HCT116 (cell line): ENCODE data around the gene TSPAN3. TPM values are rescaled to one million over a fixed set of nuclear protein-coding genes. Genes with fewer than 3 reads are reported as not detected.

Source experiments
- ATAC-seq: fragments of 200-7000 bp; cut with Tn5 transposase; 2 replicates; pipeline ENCODE4 v1.9.1; 2020; ENCODE audit warnings: mild to moderate bottlenecking, moderate library complexity
- BruUV-seq: library from RNA; stranded (reverse); fragments of 400-500 nt; replicated peaks from 2 replicates; lab custom pipeline; 2021; lab: Mats Ljungman, UMichigan
- CTCF ChIA-PET: fragments of 300-600 bp; sonication (Branson Sonifier 250); formaldehyde crosslinking; loops from one replicate; lab custom pipeline; 2021; ENCODE audit warnings: antibody characterized with exemption; lab: Charles Lee
- POLR2A ChIA-PET: fragments of 300-600, 350-600 bp; sonication (Branson Sonifier 250); formaldehyde crosslinking; loops from one replicate; lab custom pipeline; 2021; ENCODE audit warnings: antibody characterized with exemption; lab: Charles Lee
- RAD21 ChIA-PET, 2 experiments: fragments of 300-600 bp; sonication (Branson Sonifier 250); formaldehyde crosslinking; loops; one replicate each; lab custom pipeline; 2023; ENCODE audit warnings: low total read pairs in 2 of 2; ENCODE audit not compliant: uncharacterized antibody in 2 of 2, unreplicated experiment in 2 of 2, low non-redundant PET in 1 of 2; lab: Charles Lee
- DNase-seq: peaks from one replicate; pipeline ENCODE4 v3.0.0-alpha.2; 2010; ENCODE audit warnings: low read depth, low spot score
- H2AFZ ChIP-seq: fragments of 200-600 bp; shearing (Covaris generic), sonication (generic); 2 replicates; pipeline ENCODE4 v1.6.1; 2017; ENCODE audit warnings: low read depth, mixed run types, mixed read lengths, antibody characterized with exemption, low read length; ENCODE audit not compliant: poor library complexity, severe bottlenecking
- H3K27ac ChIP-seq: 2 replicates; pipeline ENCODE4 v1.5.1; 2012; ENCODE audit warnings: low read depth, low read length
- H3K27me3 ChIP-seq: fragments of 200-600 bp; sonication (generic); 2 replicates; pipeline ENCODE4 v1.6.1; 2016; ENCODE audit warnings: mixed run types, low read length, mixed read lengths; ENCODE audit not compliant: insufficient read depth
- H3K36me3 ChIP-seq, 2 experiments: fragments of 200-500 bp in 1 of 2; fragments of 200-600 bp in 1 of 2; sonication (Bioruptor generic) in 1 of 2; sonication (generic) in 1 of 2; 2 replicates each; pipeline versions ENCODE4 v1.5.1 to v1.6.1; 2014 to 2016; ENCODE audit warnings: low read length in 2 of 2, inconsistent platforms in 1 of 2, mixed read lengths in 1 of 2, mixed run types in 1 of 2; ENCODE audit not compliant: insufficient read depth in 2 of 2, control insufficient read depth in 1 of 2
- H3K4me1 ChIP-seq, 2 experiments: fragments of 200-600 bp in 1 of 2; sonication (generic) in 1 of 2; 2 replicates each; pipeline versions ENCODE4 v1.5.1 to v1.6.1; 2012 to 2017; ENCODE audit warnings: low read length in 2 of 2, inconsistent platforms in 1 of 2, mild to moderate bottlenecking in 1 of 2, mixed read lengths in 1 of 2, mixed run types in 1 of 2, moderate library complexity in 1 of 2; ENCODE audit not compliant: insufficient read depth in 2 of 2, control insufficient read depth in 1 of 2
- H3K4me2 ChIP-seq: fragments of 200-600 bp; sonication (generic); 2 replicates; pipeline ENCODE4 v1.6.1; 2017; ENCODE audit warnings: mixed run types, low read length, mixed read lengths
- H3K4me3 ChIP-seq, 2 experiments: fragments of 200-600 bp in 1 of 2; sonication (generic) in 1 of 2; replicated peaks in 1 of 2; 2 replicates each; pipeline ENCODE4 v1.5.1; 2011 to 2016; ENCODE audit warnings: low read length in 2 of 2, control low read depth in 1 of 2, low read depth in 1 of 2, mild to moderate bottlenecking in 1 of 2, mixed read lengths in 1 of 2, mixed run types in 1 of 2
- H3K79me2 ChIP-seq: fragments of 200-600 bp; sonication (generic); 2 replicates; pipeline ENCODE4 v1.6.1; 2017; ENCODE audit warnings: mild to moderate bottlenecking, mixed run types, low read length, moderate library complexity, mixed read lengths; ENCODE audit not compliant: insufficient read depth
- H3K9ac ChIP-seq: fragments of 200-600 bp; sonication (generic); 2 replicates; pipeline ENCODE4 v1.6.1; 2016; ENCODE audit warnings: low read length, mixed read lengths
- H3K9me2 ChIP-seq: fragments of 200-600 bp; sonication (generic), shearing (Covaris generic); 2 replicates; pipeline ENCODE4 v1.6.1; 2017; ENCODE audit warnings: mixed run types, mild to moderate bottlenecking, moderate library complexity; ENCODE audit not compliant: insufficient read depth
- H3K9me3 ChIP-seq, 2 experiments: fragments of 200-500 bp in 1 of 2; fragments of 200-600 bp in 1 of 2; sonication (Bioruptor generic) in 1 of 2; sonication (generic) in 1 of 2; 2 replicates each; pipeline ENCODE4 v1.6.1; 2014 to 2017; ENCODE audit warnings: low read length in 2 of 2, mixed read lengths in 2 of 2, inconsistent platforms in 1 of 2, low read depth in 1 of 2, mild to moderate bottlenecking in 1 of 2, mixed run types in 1 of 2, moderate library complexity in 1 of 2; ENCODE audit not compliant: control insufficient read depth in 1 of 2, insufficient read depth in 1 of 2
- H4K20me1 ChIP-seq: fragments of 200-600 bp; sonication (generic), shearing (Covaris generic); 2 replicates; pipeline ENCODE4 v1.6.1; 2017; ENCODE audit warnings: mixed run types, mild to moderate bottlenecking, moderate library complexity; ENCODE audit not compliant: insufficient read depth
- CBX3 ChIP-seq: IDR thresholded peaks from 2 replicates; pipeline ENCODE4 v1.6.1; 2012; ENCODE audit warnings: low read depth
- CEBPB ChIP-seq: IDR thresholded peaks from 2 replicates; pipeline ENCODE4 v1.6.1; 2012; ENCODE audit warnings: low read depth
- CTCF ChIP-seq, 3 experiments: fragments of 200-600 bp in 1 of 3; sonication (generic) in 1 of 3; IDR thresholded peaks in 2 of 3; conservative IDR thresholded peaks in 1 of 3; 2 replicates each; pipeline ENCODE4 v1.5.1; 2012 to 2017; ENCODE audit warnings: low read depth in 2 of 3, low read length in 2 of 3, antibody characterized with exemption in 1 of 3, borderline replicate concordance in 1 of 3, control low read depth in 1 of 3, mild to moderate bottlenecking in 1 of 3, mixed read lengths in 1 of 3, mixed run types in 1 of 3, moderate library complexity in 1 of 3; ENCODE audit not compliant: insufficient read depth in 1 of 3
- EZH2 ChIP-seq: fragments of 200-600 bp; sonication (generic); IDR thresholded peaks from 2 replicates; pipeline ENCODE4 v1.6.1; 2017; ENCODE audit warnings: antibody characterized with exemption, mixed run types
- EZH2phosphoT487 ChIP-seq: fragments of 200-600 bp; IDR thresholded peaks from 2 replicates; pipeline ENCODE4 v1.6.1; 2018; ENCODE audit warnings: antibody characterized with exemption, borderline replicate concordance
- FOSL1 ChIP-seq: IDR thresholded peaks from 2 replicates; pipeline ENCODE4 v1.6.1; 2012; ENCODE audit warnings: low read depth
- MAX ChIP-seq: IDR thresholded peaks from 2 replicates; pipeline ENCODE4 v1.6.1; 2012
- POLR2AphosphoS5 ChIP-seq: IDR thresholded peaks from 2 replicates; pipeline ENCODE4 v1.6.1; 2011; ENCODE audit warnings: mild to moderate bottlenecking, low read depth, low read length, moderate library complexity
- RAD21 ChIP-seq: IDR thresholded peaks from 2 replicates; pipeline ENCODE4 v1.6.1; 2012; ENCODE audit warnings: low read depth, mild to moderate bottlenecking
- SIN3A ChIP-seq: IDR thresholded peaks from 2 replicates; pipeline ENCODE4 v1.6.1; 2012; ENCODE audit warnings: low read depth
- TCF7L2 ChIP-seq: IDR thresholded peaks from 2 replicates; pipeline ENCODE4 v1.7.0; 2011; ENCODE audit warnings: borderline replicate concordance, inconsistent platforms; ENCODE audit not compliant: insufficient read depth, insufficient read length; ENCODE audit errors: extremely low read depth
- YY1 ChIP-seq: IDR thresholded peaks from 2 replicates; pipeline ENCODE4 v1.6.1; 2011; ENCODE audit warnings: low read length, low read depth, moderate library complexity, mild to moderate bottlenecking; ENCODE audit not compliant: insufficient replicate concordance; ENCODE audit errors: extremely low read depth
- intact Hi-C: fragments of 100-400 bp; cut with micrococcal nuclease; formaldehyde crosslinking; loops from 2 replicates; pipeline ENCODE4 v1.10.0; 2022
- total RNA-seq: library from RNA; stranded (reverse); gene quantifications from one replicate; pipeline ENCODE4 v1.2.1, GENCODE V29; 2021; ENCODE audit not compliant: unreplicated experiment

The TSPAN3 gene
- total RNA-seq, 1 experiment from 2014 or later, result 140 TPM

GRCh38 chr15:77017761-77018720 is 52.9 kb downstream of the TSPAN3 start:
- no peak overlapping the region for H3K27ac ChIP-seq

GRCh38 chr15:77017091-77017660 is 53.7 kb downstream of the TSPAN3 start:
- ATAC-seq (no peak), DNase-seq (no peak)
- H3K4me2 ChIP-seq, result no peak overlapping the region
- H3K9me2 ChIP-seq, result no peaks in the 10 kb centered on the region
- H3K4me1 ChIP-seq, result peaks cover 8 to 15% of the 10 kb centered on the region in 2 experiments
- no peaks in the 10 kb centered on the region for H4K20me1 ChIP-seq
- ChIA-PET POLR2A (no interaction called here), RAD21 (no interaction called here), CTCF (interaction anchor here (1.2 kb wide), 1 partner anchor 8 kb away, joined by 3 read pairs; no protein-coding TSS in a partner anchor)
- no peaks in the 10 kb centered on the region for H3K79me2 ChIP-seq
- no peak overlapping the region for H3K27ac ChIP-seq
- no peak overlapping the region for H3K9ac ChIP-seq
- H3K36me3 ChIP-seq, result no peaks in the 10 kb centered on the region
- H2AFZ ChIP-seq, result no peak overlapping the region
- intact Hi-C loops, result no loop called here
- no TSS peak for BruUV-seq
- TF ChIP-seq CBX3 (no peak), YY1 (no peak), TCF7L2 (no peak), EZH2 (no peak), CEBPB (no peak), CTCF (IDR thresholded peaks at IDR 0.05 in 2 of 3, conservative IDR thresholded peaks at IDR 0.05 in 1 of 3; ENCODE audit: borderline replicate concordance in 1 of 3, insufficient read depth in 1 of 3, low read depth in 2 of 3, low read length in 2 of 3) (no peak), EZH2phosphoT487 (no peak), POLR2AphosphoS5 (no peak)
- no peaks in the 10 kb centered on the region for H3K9me3 ChIP-seq
- H3K27me3 ChIP-seq, result no peaks in the 10 kb centered on the region
- no peak overlapping the region for H3K4me3 ChIP-seq

More at GRCh38 chr15:77017761-77018720, 52.9 kb downstream of the TSPAN3 start:
- no TSS peak for BruUV-seq
- H2AFZ ChIP-seq, result no peak overlapping the region
- no peak for TF ChIP-seq MAX
- TF ChIP-seq RAD21, result no peak
- no peak for TF ChIP-seq FOSL1
- no peak for TF ChIP-seq SIN3A
- intact Hi-C loops, result no loop called here
- no peak overlapping the region for H3K4me3 ChIP-seq
- H3K4me1 ChIP-seq, result peaks cover 8 to 15% of the 10 kb centered on the region in 2 experiments
- no peaks in the 10 kb centered on the region for H3K79me2 ChIP-seq
- H3K9ac ChIP-seq, result no peak overlapping the region
- no peak for DNase-seq
- no peak for ATAC-seq
- POLR2A ChIA-PET, result no interaction called here
- H3K36me3 ChIP-seq, result no peaks in the 10 kb centered on the region
- no peaks in the 10 kb centered on the region for H3K9me2 ChIP-seq
- CTCF ChIA-PET, result interaction anchor here (0.9 kb wide), 1 partner anchor 44 kb away, joined by 3 read pairs; no protein-coding TSS in a partner anchor
- H4K20me1 ChIP-seq, result no peaks in the 10 kb centered on the region
- H3K9me3 ChIP-seq, result no peaks in the 10 kb centered on the region
- no peaks in the 10 kb centered on the region for H3K27me3 ChIP-seq
- no peak overlapping the region for H3K4me2 ChIP-seq
- RAD21 ChIA-PET, result no interaction called here
